ENCODE data around the gene ARID3A.

DNA sequence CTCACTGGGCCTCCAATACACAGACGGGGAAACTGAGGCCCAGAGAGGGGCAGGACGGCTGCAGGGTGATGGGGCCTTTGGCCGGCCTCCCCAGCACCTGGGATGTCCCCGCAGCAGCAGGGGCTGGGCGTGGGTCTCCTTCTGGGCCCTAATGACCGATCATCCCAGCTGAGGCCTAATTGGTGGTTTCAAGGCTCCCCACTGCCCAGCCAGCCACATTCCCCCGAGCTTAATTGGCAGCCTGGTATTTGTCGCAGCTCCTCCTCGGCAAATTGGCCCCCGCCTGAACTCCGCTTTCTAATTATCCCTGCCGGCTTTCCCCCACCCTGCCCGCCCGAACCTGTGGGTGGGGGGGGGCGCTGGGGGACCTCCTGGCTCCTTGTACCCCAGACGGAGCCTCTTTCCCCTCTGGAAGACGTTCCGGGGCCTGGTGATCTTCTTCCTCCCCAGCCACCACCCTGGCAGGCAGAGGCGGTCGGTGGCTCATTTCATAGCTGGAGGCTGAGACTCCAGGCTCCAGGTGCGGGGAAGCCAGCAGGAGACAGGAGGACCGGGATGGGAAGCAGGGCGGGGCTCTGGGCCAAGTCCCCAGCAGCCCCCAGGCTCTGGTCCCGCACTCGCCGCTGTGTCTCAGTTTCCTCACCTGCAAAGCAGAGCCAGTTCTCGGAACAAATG is 31.1 kb downstream of the ARID3A start:
- TF ChIP-seq USF1 (CRISPR knock-in tag; IDR thresholded peaks at IDR 0.05) (no peak), E2F4 (CRISPR knock-in tag; IDR thresholded peaks at IDR 0.05; ENCODE audit: borderline replicate concordance, low read depth) (no peak), NR2C2 (CRISPR knock-in tag; IDR thresholded peaks at IDR 0.05) (no peak), ESRRA (CRISPR knock-in tag; IDR thresholded peaks at IDR 0.05; ENCODE audit: borderline replicate concordance) (no peak), RELA (CRISPR knock-in tag; IDR thresholded peaks at IDR 0.05; ENCODE audit: borderline replicate concordance) (no peak), ZBTB43 (CRISPR knock-in tag; IDR thresholded peaks at IDR 0.05) (no peak), NFYB (CRISPR knock-in tag; conservative IDR thresholded peaks at IDR 0.05; ENCODE audit: low read depth) (no peak), FOXJ3 (CRISPR knock-in tag; IDR thresholded peaks at IDR 0.05; ENCODE audit: borderline replicate concordance) (no peak), E2F5 (CRISPR knock-in tag; IDR thresholded peaks at IDR 0.05) (no peak)
- TF ChIP-seq, protein P1, sequence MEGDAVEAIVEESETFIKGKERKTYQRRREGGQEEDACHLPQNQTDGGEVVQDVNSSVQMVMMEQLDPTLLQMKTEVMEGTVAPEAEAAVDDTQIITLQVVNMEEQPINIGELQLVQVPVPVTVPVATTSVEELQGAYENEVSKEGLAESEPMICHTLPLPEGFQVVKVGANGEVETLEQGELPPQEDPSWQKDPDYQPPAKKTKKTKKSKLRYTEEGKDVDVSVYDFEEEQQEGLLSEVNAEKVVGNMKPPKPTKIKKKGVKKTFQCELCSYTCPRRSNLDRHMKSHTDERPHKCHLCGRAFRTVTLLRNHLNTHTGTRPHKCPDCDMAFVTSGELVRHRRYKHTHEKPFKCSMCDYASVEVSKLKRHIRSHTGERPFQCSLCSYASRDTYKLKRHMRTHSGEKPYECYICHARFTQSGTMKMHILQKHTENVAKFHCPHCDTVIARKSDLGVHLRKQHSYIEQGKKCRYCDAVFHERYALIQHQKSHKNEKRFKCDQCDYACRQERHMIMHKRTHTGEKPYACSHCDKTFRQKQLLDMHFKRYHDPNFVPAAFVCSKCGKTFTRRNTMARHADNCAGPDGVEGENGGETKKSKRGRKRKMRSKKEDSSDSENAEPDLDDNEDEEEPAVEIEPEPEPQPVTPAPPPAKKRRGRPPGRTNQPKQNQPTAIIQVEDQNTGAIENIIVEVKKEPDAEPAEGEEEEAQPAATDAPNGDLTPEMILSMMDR (IDR thresholded peaks at IDR 0.05), result no peak
- TF ChIP-seq, protein P2, sequence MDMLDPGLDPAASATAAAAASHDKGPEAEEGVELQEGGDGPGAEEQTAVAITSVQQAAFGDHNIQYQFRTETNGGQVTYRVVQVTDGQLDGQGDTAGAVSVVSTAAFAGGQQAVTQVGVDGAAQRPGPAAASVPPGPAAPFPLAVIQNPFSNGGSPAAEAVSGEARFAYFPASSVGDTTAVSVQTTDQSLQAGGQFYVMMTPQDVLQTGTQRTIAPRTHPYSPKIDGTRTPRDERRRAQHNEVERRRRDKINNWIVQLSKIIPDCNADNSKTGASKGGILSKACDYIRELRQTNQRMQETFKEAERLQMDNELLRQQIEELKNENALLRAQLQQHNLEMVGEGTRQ (CRISPR knock-in tag; IDR thresholded peaks at IDR 0.05), result no peak

Measured in WTC11 (cell line).